Adipocyte (in vitro differentiated cells): Measurements from ENCODE around the gene MXD1.
A peak's percentile ranks its signal among the peaks of the same experiment; 100 is the strongest.
"Not testable (repeated sequence)": the region's sequence is repeated elsewhere in the genome, so short reads cannot be mapped to it uniquely, and the experiment has no call there.

Experiments
- DNase-seq: peaks from one replicate; pipeline ENCODE4 v3.0.0-alpha.2; 2015; ENCODE audit warnings: low read depth
- H3K27me3 ChIP-seq: replicated peaks from 2 replicates; pipeline ENCODE4 v1.7.0; 2013; ENCODE audit warnings: mild to moderate bottlenecking, low read length, moderate library complexity; ENCODE audit not compliant: control insufficient read depth, insufficient read depth
- H3K36me3 ChIP-seq: 2 replicates; pipeline ENCODE4 v1.7.0; 2013; ENCODE audit warnings: low read length, mild to moderate bottlenecking, moderate library complexity; ENCODE audit not compliant: control insufficient read depth, insufficient read depth, severe bottlenecking
- H3K4me1 ChIP-seq: 2 replicates; pipeline ENCODE4 v1.7.0; 2013; ENCODE audit warnings: mild to moderate bottlenecking, low read length, moderate library complexity; ENCODE audit not compliant: control insufficient read depth, insufficient read depth
- H3K4me3 ChIP-seq: 2 replicates; pipeline ENCODE4 v1.7.0; 2013; ENCODE audit warnings: mild to moderate bottlenecking, low read length, moderate library complexity
- H3K9ac ChIP-seq: 2 replicates; pipeline ENCODE4 v1.7.0; 2013; ENCODE audit warnings: mild to moderate bottlenecking, low read length, moderate library complexity
- H3K9me3 ChIP-seq: 2 replicates; pipeline ENCODE4 v1.7.0; 2013; ENCODE audit warnings: mild to moderate bottlenecking, low read length, moderate library complexity; ENCODE audit not compliant: control insufficient read depth

Gene MXD1

GRCh38 chr2:69946351-69947324 is 31.7 kb downstream of the MXD1 start:
- peak; percentile 23 for DNase-seq
- Histone ChIP-seq H3K9ac (no peak overlapping the region), H3K4me1 (peaks cover 10% of the 10 kb centered on the region), H3K9me3 (no peaks in the 10 kb centered on the region), H3K4me3 (no peak overlapping the region), H3K27me3 (no peaks in the 10 kb centered on the region), H3K36me3 (peaks cover 22% of the 10 kb centered on the region)

GRCh38 chr2:69947325-69947931 is 32.5 kb downstream of the MXD1 start:
- peaks cover 16% of the 10 kb centered on the region for H3K4me1 ChIP-seq
- H3K36me3 ChIP-seq: peaks cover 14% of the 10 kb centered on the region
- H3K4me3 ChIP-seq: no peak overlapping the region
- no peak for DNase-seq
- no peaks in the 10 kb centered on the region for H3K9me3 ChIP-seq
- H3K9ac ChIP-seq: no peak overlapping the region
- H3K27me3 ChIP-seq: no peaks in the 10 kb centered on the region

- DNase-seq: no peak
- H3K36me3 ChIP-seq: peaks cover 5% of the 10 kb centered on the region
Measured at GRCh38 chr2:69948032-69948962, 33.4 kb downstream of the MXD1 start.

GRCh38 chr2:69948963-69949645 is 34.2 kb downstream of the MXD1 start:
- no peaks in the 10 kb centered on the region for H3K9me3 ChIP-seq
- H3K4me1 ChIP-seq: peaks cover 27% of the 10 kb centered on the region
- no peaks in the 10 kb centered on the region for H3K27me3 ChIP-seq
- no peak overlapping the region for H3K4me3 ChIP-seq
- no peak overlapping the region for H3K9ac ChIP-seq
- no peak for DNase-seq
- no peaks in the 10 kb centered on the region for H3K36me3 ChIP-seq

More at GRCh38 chr2:69948032-69948962, 33.4 kb downstream of the MXD1 start:
- Histone ChIP-seq H3K9me3 (no peaks in the 10 kb centered on the region), H3K27me3 (no peaks in the 10 kb centered on the region), H3K4me1 (peaks cover 25% of the 10 kb centered on the region), H3K9ac (no peak overlapping the region), H3K4me3 (no peak overlapping the region)

- no peaks in the 10 kb centered on the region for H3K27me3 ChIP-seq
- no peaks in the 10 kb centered on the region for H3K36me3 ChIP-seq
- DNase-seq: peak; percentile 50
- no peak overlapping the region for H3K9ac ChIP-seq
- peaks cover 31% of the 10 kb centered on the region for H3K4me1 ChIP-seq
- H3K4me3 ChIP-seq: no peak overlapping the region
- H3K9me3 ChIP-seq: no peaks in the 10 kb centered on the region
Measured at GRCh38 chr2:69950241-69950640, 35.3 kb downstream of the MXD1 start.

GRCh38 chr2:69950671-69951070 is 35.8 kb downstream of the MXD1 start:
- H3K27me3 ChIP-seq, H3K9ac ChIP-seq, H3K4me3 ChIP-seq, H3K36me3 ChIP-seq, H3K9me3 ChIP-seq, DNase-seq: not testable (repeated sequence)
- peaks cover 31% of the 10 kb centered on the region for H3K4me1 ChIP-seq

- peak overlapping the region; percentile 32 for H3K4me3 ChIP-seq
- peaks cover 16% of the 10 kb centered on the region for H3K27me3 ChIP-seq
- H3K9me3 ChIP-seq: no peaks in the 10 kb centered on the region
- H3K36me3 ChIP-seq: no peaks in the 10 kb centered on the region
- H3K4me1 ChIP-seq: peaks cover 25% of the 10 kb centered on the region
- DNase-seq: no peak
- H3K9ac ChIP-seq: no peak overlapping the region
Measured at GRCh38 chr2:69952336-69953115, 37.6 kb downstream of the MXD1 start.

GRCh38 chr2:69954084-69954483 is 39.2 kb downstream of the MXD1 start:
- peaks cover 21% of the 10 kb centered on the region for H3K4me1 ChIP-seq
- H3K9ac ChIP-seq: no peak overlapping the region
- H3K27me3 ChIP-seq: peaks cover 27% of the 10 kb centered on the region
- no peak overlapping the region for H3K4me3 ChIP-seq
- DNase-seq: no peak
- no peaks in the 10 kb centered on the region for H3K36me3 ChIP-seq
- H3K9me3 ChIP-seq: no peaks in the 10 kb centered on the region

GRCh38 chr2:69955029-69955428 is 40.1 kb downstream of the MXD1 start:
- Histone ChIP-seq H3K4me3 (no peak overlapping the region), H3K9ac (no peak overlapping the region)

GRCh38 chr2:69956475-69956979 is 41.6 kb downstream of the MXD1 start:
- Histone ChIP-seq H3K36me3 (no peaks in the 10 kb centered on the region), H3K9me3 (no peaks in the 10 kb centered on the region), H3K4me3 (no peak overlapping the region), H3K9ac (no peak overlapping the region), H3K27me3 (peaks cover 36% of the 10 kb centered on the region), H3K4me1 (peaks cover 21% of the 10 kb centered on the region)
- no peak for DNase-seq

More at GRCh38 chr2:69955029-69955428, 40.1 kb downstream of the MXD1 start:
- DNase-seq: no peak
- no peaks in the 10 kb centered on the region for H3K9me3 ChIP-seq
- H3K36me3 ChIP-seq: no peaks in the 10 kb centered on the region
- peaks cover 21% of the 10 kb centered on the region for H3K4me1 ChIP-seq
- peaks cover 36% of the 10 kb centered on the region for H3K27me3 ChIP-seq
